NB4 (cell line): ENCODE results near the gene CMBL.

Experiments
- CTCF ChIP-seq: IDR thresholded peaks from one replicate; pipeline ENCODE4 v1.5.1; 2012; ENCODE audit warnings: low read depth, low read length
- POLR2A ChIP-seq: IDR thresholded peaks from 2 replicates; pipeline ENCODE4 v1.6.1; 2011; ENCODE audit warnings: mild to moderate bottlenecking; ENCODE audit not compliant: insufficient read length; ENCODE audit errors: extremely low read depth

- TF ChIP-seq CTCF = no peak
- no peak for TF ChIP-seq POLR2A
These were observed 17.0 kb upstream of the CMBL start for GRCh38 chr5:10324518-10325370.
